SH-SY5Y (cell line): ENCODE data around the gene CYP4A22.

ENCODE experiments used
- GATA2 ChIP-seq: IDR thresholded peaks from 2 replicates; pipeline ENCODE4 v1.6.1; 2011; ENCODE audit warnings: mild to moderate bottlenecking, low read depth, low read length
- GATA3 ChIP-seq: IDR thresholded peaks from 2 replicates; pipeline ENCODE4 v1.6.1; 2011; ENCODE audit warnings: low read depth, mild to moderate bottlenecking, low read length, moderate library complexity

The CYP4A22 gene

GRCh38 chr1:47186267-47187185, 49.3 kb downstream of the CYP4A22 start:
- TF ChIP-seq GATA3: no peak
- no peak for TF ChIP-seq GATA2

- TF ChIP-seq GATA3 (no peak), GATA2 (no peak)
Observed at GRCh38 chr1:47187231-47187925, 50.1 kb downstream of the CYP4A22 start.

GRCh38 chr1:47187926-47188250, 50.6 kb downstream of the CYP4A22 start:
- TF ChIP-seq GATA2 (no peak), GATA3 (no peak)

GRCh38 chr1:47188791-47189785, 51.8 kb downstream of the CYP4A22 start:
- TF ChIP-seq GATA3 (no peak), GATA2 (no peak)

GRCh38 chr1:47189844-47190508, 52.7 kb downstream of the CYP4A22 start, which contains the start of gene PDZK1IP1:
Gene PDZK1IP1 (minus strand): TSS chr1:47190036. CDS start chr1:47189932, 104 bp downstream.
- TF ChIP-seq GATA2 (no peak), GATA3 (no peak)

- TF ChIP-seq GATA3 (no peak), GATA2 (no peak)
Observed at GRCh38 chr1:47190509-47190855, 53.2 kb downstream of the CYP4A22 start.

GRCh38 chr1:47190857-47191256, 53.6 kb downstream of the CYP4A22 start:
- TF ChIP-seq GATA2 (no peak), GATA3 (no peak)

GRCh38 chr1:47191940-47192457, 54.8 kb downstream of the CYP4A22 start:
- no peak for TF ChIP-seq GATA3
- TF ChIP-seq GATA2: no peak

- no peak for TF ChIP-seq GATA3
- no peak for TF ChIP-seq GATA2
Observed at GRCh38 chr1:47192458-47193384, 55.5 kb downstream of the CYP4A22 start.

- no peak for TF ChIP-seq GATA3
- TF ChIP-seq GATA2: no peak
Observed at GRCh38 chr1:47194311-47194710, 57.1 kb downstream of the CYP4A22 start.

- TF ChIP-seq GATA2 (no peak), GATA3 (no peak)
Observed at GRCh38 chr1:47196622-47197021, 59.4 kb downstream of the CYP4A22 start.

- TF ChIP-seq GATA3: no peak
- TF ChIP-seq GATA2: no peak
Observed at GRCh38 chr1:47198214-47198613, 61.0 kb downstream of the CYP4A22 start.
